CD4-positive, CD25-positive, alpha-beta regulatory T cell (primary cell): Measurements from ENCODE around the gene ODR4. TPM values are rescaled to one million over a fixed set of nuclear protein-coding genes. Genes with fewer than 3 reads are reported as not detected.

Experiments used
- ATAC-seq, 2 donors: fragments of 150-1000 bp; cut with Tn5 transposase; one replicate each; pipeline ENCODE4 v1.10.0; 2021; ENCODE audit warnings: low read depth in 2 of 2, moderate number of reproducible peaks in 2 of 2, moderate library complexity in 1 of 2
- DNase-seq, 3 donors: peaks; one replicate each; pipeline versions ENCODE4 v3.0.0 to v3.0.0-alpha.2; 2012 to 2022; ENCODE audit warnings: mixed read lengths in 1 of 3
- H3K27ac ChIP-seq: one replicate; pipeline ENCODE4 v1.7.0; 2013; ENCODE audit warnings: mild to moderate bottlenecking, low read length; ENCODE audit not compliant: insufficient read depth, poor library complexity, severe bottlenecking
- H3K27me3 ChIP-seq: one replicate; pipeline ENCODE4 v1.7.0; 2013; ENCODE audit warnings: low read length; ENCODE audit not compliant: control insufficient read depth, insufficient read depth
- H3K36me3 ChIP-seq: one replicate; pipeline ENCODE4 v1.7.0; 2013; ENCODE audit warnings: mild to moderate bottlenecking, low read length, moderate library complexity; ENCODE audit not compliant: control insufficient read depth, insufficient read depth
- H3K4me1 ChIP-seq: 2 replicates; pipeline ENCODE4 v1.7.0; 2013; ENCODE audit warnings: mild to moderate bottlenecking, low read length; ENCODE audit not compliant: insufficient read depth, control insufficient read depth, poor library complexity, severe bottlenecking
- H3K4me3 ChIP-seq: one replicate; pipeline ENCODE4 v1.7.0; 2013; ENCODE audit warnings: low read depth, mild to moderate bottlenecking, low read length, moderate library complexity
- H3K9me3 ChIP-seq, 2 experiments: 1 replicate in 1 of 2; 2 replicates in 1 of 2; pipeline ENCODE4 v1.7.0; 2013; ENCODE audit warnings: low read length in 2 of 2, mild to moderate bottlenecking in 1 of 2, moderate library complexity in 1 of 2; ENCODE audit not compliant: control insufficient read depth in 2 of 2
- H3K27ac Mint-ChIP-seq, 3 donors: one replicate each; pipeline ENCODE4 v1.8.0; 2020 to 2022; ENCODE audit warnings: mild to moderate bottlenecking in 3 of 3, mixed read lengths in 3 of 3, moderate library complexity in 2 of 3
- H3K27me3 Mint-ChIP-seq: one replicate; pipeline ENCODE4 v1.8.0; 2022; ENCODE audit warnings: mild to moderate bottlenecking, mixed read lengths
- H3K36me3 Mint-ChIP-seq: one replicate; pipeline ENCODE4 v1.8.0; 2020; ENCODE audit warnings: mixed read lengths
- H3K4me1 Mint-ChIP-seq, 4 donors: one replicate each; pipeline ENCODE4 v1.8.0; 2020 to 2022; ENCODE audit warnings: mixed read lengths in 4 of 4, mild to moderate bottlenecking in 1 of 4
- H3K4me3 Mint-ChIP-seq, 4 donors: one replicate each; pipeline ENCODE4 v1.8.0; 2020 to 2022; ENCODE audit warnings: mild to moderate bottlenecking in 4 of 4, mixed read lengths in 4 of 4, moderate library complexity in 3 of 4
- H3K9me3 Mint-ChIP-seq, 7 donors: one replicate each; pipeline ENCODE4 v1.8.0; 2020 to 2022; ENCODE audit warnings: mixed read lengths in 7 of 7, mild to moderate bottlenecking in 3 of 7, moderate library complexity in 2 of 7
- polyA plus RNA-seq, 4 donors: library from polyadenylated mRNA; unstranded; fragments of 300-500 nt; fragmentation: Illumina TruSeq; gene quantifications; one replicate each; pipeline ENCODE4 v1.2.3, GENCODE V29; 2021
- total RNA-seq: library from RNA; stranded (reverse); gene quantifications from one replicate; pipeline ENCODE4 v1.2.3, GENCODE V29; 2022

Gene ODR4
- total and polyA plus RNA-seq, 5 donors from 2014 or later: 5.9 to 26.4 (median 8.2) TPM

- Mint-ChIP-seq H3K9me3 (peaks cover 0 to 3% (median 0%) of the 10 kb centered on the region in 7 donors), H3K36me3 (no peaks in the 10 kb centered on the region), H3K4me1 (no peaks in the 10 kb centered on the region), H3K27me3 (peaks cover 11% of the 10 kb centered on the region), H3K4me3 (no peak overlapping the region), H3K27ac (no peak overlapping the region)
- Histone ChIP-seq H3K9me3 (no peaks in the 10 kb centered on the region), H3K4me3 (no peak overlapping the region), H3K36me3 (no peaks in the 10 kb centered on the region), H3K4me1 (no peaks in the 10 kb centered on the region), H3K27ac (no peak overlapping the region), H3K27me3 (no peaks in the 10 kb centered on the region)
- DNase-seq: no peak
- no peak for ATAC-seq
Measured at GRCh38 chr1:186465946-186466345, 90.3 kb downstream of the ODR4 start.

Other genes with a start within 250 kb of the ODR4 start
- gene PRG4, start 79.6 kb upstream of the ODR4 start, total RNA-seq: 3.4 TPM
- under 1 TPM; 0.21 to 0.95 (median 0.50) TPM for gene PRG4, start 79.6 kb upstream of the ODR4 start, polyA plus RNA-seq
- 208 TPM for gene TPR, start 585 bp upstream of the ODR4 start, total RNA-seq
- gene TPR, start 585 bp upstream of the ODR4 start, polyA plus RNA-seq: 100 to 1,000 TPM in 3 of 4 donors, 10 to 100 TPM in 1; 94.4 to 154 (median 113) TPM
- gene PDC, start 85.3 kb downstream of the ODR4 start, total RNA-seq: not detected
- gene PDC, start 85.3 kb downstream of the ODR4 start, polyA plus RNA-seq: not detected